Left lung (tissue), 10 donors: ENCODE measurements around the gene GPR156. TPM values are rescaled to one million over a fixed set of nuclear protein-coding genes. Genes with fewer than 3 reads are reported as not detected.

ENCODE experiments used
- ATAC-seq: fragments of 200-7000 bp; cut with Tn5 transposase; one replicate; pipeline ENCODE4 v1.9.1; 2020; ENCODE audit warnings: moderate library complexity
- DNase-seq, 4 donors: peaks; one replicate each; pipeline ENCODE4 v3.0.0-alpha.2; 2013 to 2020
- H3K27ac ChIP-seq, 2 donors: fragments of 200-600 bp; sonication (generic) in 1 of 2; one replicate each; pipeline versions ENCODE4 v1.5.0 to v1.8.0; 2020 to 2021
- H3K27me3 ChIP-seq, 2 donors: fragments of 200-600 bp; sonication (generic) in 1 of 2; one replicate each; pipeline versions ENCODE4 v1.5.0 to v1.8.0; 2020 to 2021
- H3K36me3 ChIP-seq, 2 donors: fragments of 200-600 bp; sonication (generic) in 1 of 2; one replicate each; pipeline versions ENCODE4 v1.5.0 to v1.8.0; 2020 to 2021
- H3K4me1 ChIP-seq, 2 donors: fragments of 200-600 bp; one replicate each; pipeline ENCODE4 v1.8.0; 2021
- H3K4me3 ChIP-seq, 2 donors: fragments of 200-600 bp; sonication (generic) in 1 of 2; one replicate each; pipeline versions ENCODE4 v1.5.0 to v1.8.0; 2020 to 2021; ENCODE audit warnings: mild to moderate bottlenecking in 1 of 2
- H3K9me3 ChIP-seq, 2 donors: fragments of 200-600 bp; sonication (generic) in 1 of 2; one replicate each; pipeline versions ENCODE4 v1.5.0 to v1.8.0; 2020 to 2021
- intact Hi-C, 2 donors: fragments of 100-400 bp; cut with DNase I; formaldehyde crosslinking; loops; one replicate each; pipeline versions ENCODE4 v1.11.2 to v1.14.2; 2022
- polyA plus RNA-seq, 6 donors: library from polyadenylated mRNA; unstranded; fragments of 120-200 nt; gene quantifications; one replicate each; pipeline ENCODE4 v1.2.1, GENCODE V29; 2013; ENCODE audit not compliant: insufficient read length in 6 of 6
- total RNA-seq, 2 donors: library from RNA; stranded (reverse); fragmentation: NEBNext Ultra II Directional; extraction: Animal tissue kit (Norgen Biotek cat#: 25700); gene quantifications; one replicate each; pipeline ENCODE4 v1.2.1, GENCODE V29; 2021
- TF ChIP-seq, protein P1 (sequence below), 2 donors: fragments of 200-600 bp; sonication (generic) in 1 of 2; IDR thresholded peaks; one replicate each; pipeline versions ENCODE4 v1.5.0 to v1.8.0; 2021; ENCODE audit warnings: antibody characterized with exemption in 2 of 2
- donor health status: DM: no; HTN: yes; CAD: no.
- donor health status: DM: no; HTN: no; CAD: no.

GPR156 gene
- total and polyA plus RNA-seq, 8 donors = 0.34 to 3.2 (median 2.0) TPM

DNA sequence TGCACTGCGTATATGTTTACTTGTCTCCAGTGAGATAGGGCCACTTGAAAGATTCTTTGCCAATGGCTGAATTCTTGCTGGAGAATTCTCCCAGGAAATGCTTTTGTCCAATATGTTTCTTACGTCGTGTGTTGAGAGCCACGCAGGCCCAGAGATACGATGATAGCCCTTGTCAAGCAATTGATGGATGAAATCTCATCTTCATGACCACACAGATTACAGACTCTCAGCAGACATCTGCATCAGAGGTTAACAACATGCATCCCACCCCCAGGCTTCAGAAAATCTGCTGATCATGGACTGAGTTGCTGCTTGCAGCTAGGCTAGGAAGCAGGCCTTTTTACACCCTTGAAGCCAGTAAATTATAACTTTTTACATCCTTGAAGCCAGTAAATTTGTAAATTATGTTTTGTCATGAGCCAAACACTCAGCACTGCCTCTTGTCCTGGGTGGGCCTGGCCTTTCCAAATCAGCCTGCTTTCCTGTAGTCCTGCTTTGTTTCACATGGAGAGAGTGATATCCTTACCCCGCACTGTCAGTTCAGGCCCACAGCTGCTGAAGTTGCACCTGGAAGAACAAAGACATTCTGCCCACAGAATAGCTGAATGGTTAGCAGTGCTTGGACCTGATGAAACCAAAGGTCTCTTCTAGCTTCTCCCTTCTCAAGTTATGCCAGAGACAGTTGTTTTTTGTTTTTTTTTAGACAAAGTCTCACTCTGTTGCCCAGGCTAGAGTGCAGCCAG is 84.4 kb downstream of the GPR156 start:
- Histone ChIP-seq H3K4me3 (no peak overlapping the region), H3K27ac (no peak overlapping the region), H3K4me1 (peaks cover 5 to 20% of the 10 kb centered on the region in 2 donors), H3K27me3 (no peaks in the 10 kb centered on the region), H3K9me3 (no peaks in the 10 kb centered on the region), H3K36me3 (no peaks in the 10 kb centered on the region)
- TF ChIP-seq, protein P1, sequence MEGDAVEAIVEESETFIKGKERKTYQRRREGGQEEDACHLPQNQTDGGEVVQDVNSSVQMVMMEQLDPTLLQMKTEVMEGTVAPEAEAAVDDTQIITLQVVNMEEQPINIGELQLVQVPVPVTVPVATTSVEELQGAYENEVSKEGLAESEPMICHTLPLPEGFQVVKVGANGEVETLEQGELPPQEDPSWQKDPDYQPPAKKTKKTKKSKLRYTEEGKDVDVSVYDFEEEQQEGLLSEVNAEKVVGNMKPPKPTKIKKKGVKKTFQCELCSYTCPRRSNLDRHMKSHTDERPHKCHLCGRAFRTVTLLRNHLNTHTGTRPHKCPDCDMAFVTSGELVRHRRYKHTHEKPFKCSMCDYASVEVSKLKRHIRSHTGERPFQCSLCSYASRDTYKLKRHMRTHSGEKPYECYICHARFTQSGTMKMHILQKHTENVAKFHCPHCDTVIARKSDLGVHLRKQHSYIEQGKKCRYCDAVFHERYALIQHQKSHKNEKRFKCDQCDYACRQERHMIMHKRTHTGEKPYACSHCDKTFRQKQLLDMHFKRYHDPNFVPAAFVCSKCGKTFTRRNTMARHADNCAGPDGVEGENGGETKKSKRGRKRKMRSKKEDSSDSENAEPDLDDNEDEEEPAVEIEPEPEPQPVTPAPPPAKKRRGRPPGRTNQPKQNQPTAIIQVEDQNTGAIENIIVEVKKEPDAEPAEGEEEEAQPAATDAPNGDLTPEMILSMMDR (IDR thresholded peaks at IDR 0.05) = no peak
- no peak for ATAC-seq
- DNase-seq = no peak
- intact Hi-C loops = no loop called here

DNA sequence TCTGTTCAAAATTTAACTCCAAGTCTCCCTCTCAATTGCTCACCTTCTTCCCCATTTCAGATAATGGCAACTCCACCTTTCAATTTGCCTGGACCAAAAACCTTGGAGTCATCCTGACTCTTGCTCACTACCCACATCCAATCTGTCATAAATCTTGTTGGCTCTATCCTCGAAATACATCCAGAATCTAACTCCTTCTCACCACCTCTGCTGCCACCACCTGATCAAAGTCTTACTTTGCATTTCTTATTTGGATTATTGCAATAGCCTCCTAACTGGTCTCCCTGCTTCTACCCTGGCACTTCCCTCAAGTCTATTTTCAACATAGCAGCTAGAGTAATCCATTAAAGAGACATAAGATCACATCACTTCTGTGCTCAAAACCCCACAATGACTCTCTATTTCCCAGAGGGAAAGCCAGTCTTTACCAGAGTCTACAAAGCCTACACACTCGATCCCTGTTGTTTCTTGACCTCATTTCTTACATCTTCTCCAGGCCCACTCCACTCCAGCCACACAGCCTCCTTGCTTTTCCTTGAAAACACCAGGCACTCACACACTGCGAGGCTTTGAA is 86.6 kb downstream of the GPR156 start:
- peak; percentile 61 for ATAC-seq
- intact Hi-C loops = no loop called here
- peak in 1 of 4 donors; percentile 19 for DNase-seq

DNA sequence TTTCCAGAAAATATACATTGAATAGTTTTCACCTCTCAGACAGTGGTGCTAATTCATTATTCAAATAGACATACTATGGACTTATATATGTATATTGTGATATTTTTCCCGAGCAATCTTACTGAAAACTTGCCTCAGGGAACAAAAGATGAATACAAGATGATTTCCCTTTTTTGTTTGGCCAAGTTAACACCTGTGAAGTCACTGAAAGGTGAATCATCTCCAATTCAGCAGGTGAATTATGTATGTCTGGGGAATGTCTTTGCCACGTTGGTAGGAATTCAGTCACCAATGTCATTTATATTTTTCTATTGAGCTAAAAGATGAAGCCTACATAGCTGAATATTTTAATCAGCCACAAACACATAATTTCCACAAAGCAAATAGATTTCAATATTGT is 88.2 kb downstream of the GPR156 start:
- intact Hi-C loops = no loop called here

More for the DNA sequence above, 86.6 kb downstream of the GPR156 start:
- H3K4me3 ChIP-seq = no peak overlapping the region
- H3K36me3 ChIP-seq = no peaks in the 10 kb centered on the region
- TF ChIP-seq, protein P1 (IDR thresholded peaks at IDR 0.05) = no peak
- H3K9me3 ChIP-seq = no peaks in the 10 kb centered on the region
- no peak overlapping the region for H3K27ac ChIP-seq
- H3K27me3 ChIP-seq = no peaks in the 10 kb centered on the region
- H3K4me1 ChIP-seq = peaks cover 5 to 12% of the 10 kb centered on the region in 2 donors

DNA sequence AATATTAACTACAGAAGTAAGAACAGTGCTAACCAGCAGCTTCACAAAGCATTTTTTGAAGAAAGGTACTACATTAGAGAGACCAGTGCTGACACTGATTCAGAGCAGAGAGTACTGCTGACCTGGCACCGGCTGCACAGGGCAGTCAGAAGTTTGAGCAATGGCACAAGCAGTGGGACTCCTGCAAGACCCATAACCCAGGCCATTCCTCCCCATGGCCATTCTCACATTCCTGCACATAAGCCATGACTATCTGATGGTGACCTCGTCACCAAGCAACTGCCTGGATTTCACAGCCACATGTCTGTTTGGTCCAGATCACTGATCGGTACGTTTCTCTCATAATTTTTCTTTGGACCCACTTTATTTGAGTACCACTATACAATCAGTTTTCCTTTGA is 88.7 kb downstream of the GPR156 start:
- intact Hi-C loops = no loop called here
- no peak for DNase-seq
- TF ChIP-seq, protein P1 (IDR thresholded peaks at IDR 0.05) = no peak
- H3K4me3 ChIP-seq = no peak overlapping the region
- no peak for ATAC-seq
- no peaks in the 10 kb centered on the region for H3K27me3 ChIP-seq
- H3K36me3 ChIP-seq = no peaks in the 10 kb centered on the region
- no peak overlapping the region for H3K27ac ChIP-seq
- no peaks in the 10 kb centered on the region for H3K4me1 ChIP-seq
- no peaks in the 10 kb centered on the region for H3K9me3 ChIP-seq

More for the DNA sequence above, 88.2 kb downstream of the GPR156 start:
- no peak for DNase-seq
- ATAC-seq = no peak
- Histone ChIP-seq H3K27ac (no peak overlapping the region), H3K27me3 (no peaks in the 10 kb centered on the region), H3K4me3 (no peak overlapping the region), H3K36me3 (no peaks in the 10 kb centered on the region), H3K9me3 (no peaks in the 10 kb centered on the region), H3K4me1 (no peaks in the 10 kb centered on the region)
- TF ChIP-seq, protein P1 (IDR thresholded peaks at IDR 0.05) = no peak

DNA sequence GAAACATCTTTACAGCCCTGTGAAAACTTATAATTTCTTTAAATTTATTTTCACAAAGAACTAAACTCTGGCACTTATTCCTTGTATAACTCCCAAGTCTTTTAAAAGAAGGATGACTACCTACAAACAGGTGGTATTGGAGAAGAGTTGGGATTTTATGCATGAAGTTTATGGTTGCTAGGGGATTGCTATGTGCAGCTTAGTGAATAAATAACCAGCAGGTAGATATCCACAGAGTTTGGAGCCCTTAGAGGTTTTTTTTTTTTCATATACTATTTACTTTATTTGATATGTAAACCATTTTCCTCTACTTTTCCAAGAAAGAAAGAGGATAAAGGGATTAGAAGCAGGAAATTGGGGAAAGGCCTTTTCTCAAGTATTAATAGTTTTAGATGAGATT is 91.5 kb downstream of the GPR156 start:
- DNase-seq (no peak), ATAC-seq (no peak)
- Histone ChIP-seq H3K4me3 (no peak overlapping the region), H3K4me1 (no peaks in the 10 kb centered on the region), H3K36me3 (no peaks in the 10 kb centered on the region), H3K27me3 (no peaks in the 10 kb centered on the region), H3K27ac (no peak overlapping the region), H3K9me3 (no peaks in the 10 kb centered on the region)
- intact Hi-C loops = no loop called here
- TF ChIP-seq, protein P1 (IDR thresholded peaks at IDR 0.05) = no peak
